GM19397 (cell line): ENCODE results near the gene AMHR2.
A peak's percentile ranks its signal among the peaks of the same experiment; 100 is the strongest.
"Not testable (repeated sequence)": the region's sequence is repeated elsewhere in the genome, so short reads cannot be mapped to it uniquely, and the experiment has no call there.

Source experiments
- ATAC-seq: cut with Tn5 transposase; IDR thresholded peaks from one replicate; pipeline ENCODE4 v1.9.1; 2021; ENCODE audit warnings: mild to moderate bottlenecking, moderate library complexity; ENCODE audit not compliant: unreplicated experiment

The AMHR2 gene

GRCh38 chr12:53414756-53415417, 8.8 kb upstream of the AMHR2 start:
- no peak for ATAC-seq

GRCh38 chr12:53415752-53416389, 7.8 kb upstream of the AMHR2 start:
- ATAC-seq: not testable (repeated sequence)

- ATAC-seq: not testable (repeated sequence)
Measured at GRCh38 chr12:53417291-53417816, 6.3 kb upstream of the AMHR2 start.

- ATAC-seq: no peak
Measured at GRCh38 chr12:53418221-53418620, 5.4 kb upstream of the AMHR2 start.

GRCh38 chr12:53419756-53420155, 3.9 kb upstream of the AMHR2 start:
- no peak for ATAC-seq

GRCh38 chr12:53422247-53422646, 1.4 kb upstream of the AMHR2 start:
- ATAC-seq: not testable (repeated sequence)

- no peak for ATAC-seq
Measured at GRCh38 chr12:53424626-53425514, 1.2 kb downstream of the AMHR2 start.

- no peak for ATAC-seq
Measured at GRCh38 chr12:53425515-53426150, 2.0 kb downstream of the AMHR2 start.

GRCh38 chr12:53427905-53428594, 4.4 kb downstream of the AMHR2 start:
- no peak for ATAC-seq

GRCh38 chr12:53428741-53429140, 5.1 kb downstream of the AMHR2 start:
- no peak for ATAC-seq

GRCh38 chr12:53430116-53430515, 6.5 kb downstream of the AMHR2 start:
- no peak for ATAC-seq

GRCh38 chr12:53431187-53431586, 7.5 kb downstream of the AMHR2 start:
- ATAC-seq: no peak

- not testable (repeated sequence) for ATAC-seq
Measured at GRCh38 chr12:53435326-53435725, 11.7 kb downstream of the AMHR2 start.

GRCh38 chr12:53439582-53439981, 15.9 kb downstream of the AMHR2 start:
- ATAC-seq: not testable (repeated sequence)

GRCh38 chr12:53441040-53441833, 17.6 kb downstream of the AMHR2 start, which contains the start of gene PRR13:
Gene PRR13 (plus strand): TSS chr12:53441734. CDS start chr12:53442715, 981 bp downstream.
- peak; percentile 99 for ATAC-seq

- no peak for ATAC-seq
Measured at GRCh38 chr12:53443955-53444354, 20.3 kb downstream of the AMHR2 start.

GRCh38 chr12:53444593-53445325, 21.1 kb downstream of the AMHR2 start:
- not testable (repeated sequence) for ATAC-seq

GRCh38 chr12:53450936-53451335, 27.3 kb downstream of the AMHR2 start:
- no peak for ATAC-seq
